IPS DF 6.9 (cell line): Measurements from ENCODE around the gene PDX1.
"Not testable (repeated sequence)": the region's sequence is repeated elsewhere in the genome, so short reads cannot be mapped to it uniquely, and the experiment has no call there.

Source experiments
- DNase-seq: peaks from one replicate; pipeline ENCODE4 v3.0.0-alpha.2; 2013; ENCODE audit warnings: low read depth, low spot score
- H3K27ac ChIP-seq: one replicate; pipeline ENCODE4 v1.5.1; 2013; ENCODE audit warnings: low read length, control low read depth
- H3K27me3 ChIP-seq: 2 replicates; pipeline ENCODE4 v1.6.1; 2013; ENCODE audit warnings: mild to moderate bottlenecking, low read length; ENCODE audit not compliant: control insufficient read depth, insufficient read depth
- H3K36me3 ChIP-seq: 2 replicates; pipeline ENCODE4 v1.6.1; 2013; ENCODE audit warnings: low read length; ENCODE audit not compliant: control insufficient read depth, insufficient read depth
- H3K4me1 ChIP-seq: 2 replicates; pipeline ENCODE4 v1.6.1; 2013; ENCODE audit warnings: low read length; ENCODE audit not compliant: control insufficient read depth, insufficient read depth
- H3K4me3 ChIP-seq: 2 replicates; pipeline ENCODE4 v1.5.1; 2013; ENCODE audit warnings: mild to moderate bottlenecking, low read length
- H3K9me3 ChIP-seq: 2 replicates; pipeline ENCODE4 v1.6.1; 2013; ENCODE audit warnings: low read length, inconsistent platforms; ENCODE audit not compliant: control insufficient read depth, insufficient read depth
- WGBS: extraction: QIAGEN DNeasy Blood & Tissue Kit; methylation state at CpG from one replicate; pipeline ENCODE4 v1.1.7; 2013; ENCODE audit warnings: mixed read lengths, missing lambda C conversion rate; ENCODE audit not compliant: insufficient read length, insufficient coverage; 5-methylcytosine and 5-hydroxymethylcytosine counted together

The PDX1 gene

DNA sequence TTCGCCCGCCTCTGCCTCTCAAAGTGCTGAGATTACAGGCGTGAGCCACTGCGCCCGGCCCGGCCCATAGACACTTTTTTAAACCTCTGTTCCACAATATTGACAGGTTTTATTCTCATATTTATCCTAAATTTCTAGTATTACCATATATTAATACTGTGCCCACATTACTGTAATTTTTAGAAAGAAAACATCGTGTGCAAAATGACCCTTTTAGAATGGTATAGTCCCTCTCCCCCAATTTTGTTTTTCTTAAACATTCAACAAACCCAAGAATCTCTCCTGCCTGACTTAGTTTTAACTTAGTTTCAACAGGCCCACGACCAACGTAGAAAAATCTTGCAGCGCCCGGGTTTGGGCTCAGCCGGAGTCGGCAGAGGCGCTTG lies 40.2 kb downstream of the PDX1 start:
- no CpG with 5 or more reads among the region's 14 CpGs for WGBS
- H3K36me3 ChIP-seq = no peaks in the 10 kb centered on the region
- no peaks in the 10 kb centered on the region for H3K9me3 ChIP-seq
- no peak for DNase-seq
- H3K27me3 ChIP-seq = peaks cover 86% of the 10 kb centered on the region
- H3K4me1 ChIP-seq = peaks cover 5% of the 10 kb centered on the region; the same call in 1 of the 2 replicates
- no peak overlapping the region for H3K27ac ChIP-seq
- H3K4me3 ChIP-seq = no peak overlapping the region

DNA sequence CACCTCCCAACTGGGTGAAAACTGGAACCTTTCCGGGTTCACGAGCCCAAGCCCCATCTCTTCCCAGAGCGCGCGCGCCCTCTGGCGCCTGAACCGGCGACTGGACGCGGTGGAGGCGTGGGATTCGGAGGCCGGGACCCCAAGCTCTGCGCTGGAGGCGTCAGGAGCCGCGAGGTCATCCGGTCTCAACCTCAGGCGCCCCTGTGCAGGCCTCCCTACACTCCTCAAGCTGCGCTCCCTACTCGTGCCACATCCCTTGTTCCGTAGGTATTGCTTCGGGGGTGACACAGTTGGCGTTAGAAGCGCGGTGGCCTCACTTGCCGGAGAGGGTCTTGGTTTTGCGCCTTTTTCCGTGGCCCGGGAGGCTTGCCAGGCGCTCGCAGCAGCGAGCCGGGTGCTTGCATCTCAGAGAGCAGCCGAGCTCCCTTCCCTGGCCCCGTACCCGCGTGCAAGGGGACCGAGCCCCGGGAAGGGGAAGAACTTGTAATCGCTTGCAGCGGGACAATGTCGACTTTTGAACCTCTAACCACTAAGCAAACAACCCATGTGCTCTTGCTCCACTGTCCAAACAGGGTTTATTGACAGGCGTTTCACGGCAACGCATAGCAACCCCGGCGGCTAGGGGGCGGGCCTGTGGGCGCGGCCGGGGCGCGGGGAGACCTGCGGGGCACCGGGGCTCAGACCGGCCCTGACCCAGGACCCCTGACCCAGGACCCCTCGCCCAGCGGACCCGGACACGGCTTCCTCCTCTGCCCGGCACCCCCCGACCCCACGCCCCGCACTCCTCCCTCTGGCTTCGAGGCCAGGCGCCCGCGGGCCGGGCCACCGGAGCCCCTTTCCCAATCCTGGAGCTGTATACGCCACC lies 40.8 kb downstream of the PDX1 start:
- no peak overlapping the region for H3K27ac ChIP-seq
- DNase-seq = no peak

DNA sequence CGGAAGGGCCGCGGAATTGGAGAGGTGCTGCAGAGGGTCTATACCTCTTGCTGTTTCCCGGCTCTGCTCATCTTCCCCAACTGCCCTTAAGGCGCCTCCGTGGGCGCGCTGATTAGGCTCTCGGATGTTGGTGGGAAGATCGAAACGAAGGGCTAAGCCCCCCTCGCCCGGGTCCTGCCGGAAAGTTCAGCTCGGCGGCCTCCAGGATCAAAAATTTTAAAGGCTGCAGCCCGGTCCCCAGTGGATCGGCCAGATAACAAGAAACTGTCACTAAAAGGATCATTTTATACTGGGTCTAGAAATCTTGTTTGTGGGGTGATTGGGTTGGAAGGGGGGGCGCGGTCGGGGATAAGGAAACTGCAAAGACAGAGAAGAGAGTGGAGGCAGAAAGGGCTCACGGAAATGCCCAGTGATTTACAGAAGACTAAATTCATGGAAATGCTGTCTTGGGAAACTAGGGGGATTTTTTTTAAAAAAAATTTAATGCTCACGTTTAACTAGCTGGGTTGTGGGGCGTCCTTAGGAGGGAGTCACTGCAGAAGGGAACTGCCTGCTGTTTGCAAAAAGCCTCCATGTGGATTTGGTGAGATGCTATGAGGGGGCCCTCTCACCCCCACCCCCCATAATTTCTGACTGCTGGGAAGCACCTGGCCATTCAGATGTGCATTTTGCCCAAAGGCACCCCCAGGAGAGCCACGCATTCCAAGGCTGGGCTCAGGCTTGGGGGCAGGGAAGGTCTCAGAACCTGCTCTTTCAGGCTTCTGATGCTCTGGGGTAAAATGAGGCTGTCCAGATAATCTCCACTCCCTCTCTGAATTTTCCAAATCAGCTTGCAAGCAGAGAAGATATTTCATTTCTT lies 41.7 kb downstream of the PDX1 start:
- Histone ChIP-seq H3K27me3 (peaks cover 87% of the 10 kb centered on the region), H3K4me3 (no peak overlapping the region), H3K9me3 (no peaks in the 10 kb centered on the region), H3K27ac (no peak overlapping the region), H3K4me1 (peaks cover 10% of the 10 kb centered on the region), H3K36me3 (no peaks in the 10 kb centered on the region)
- WGBS = no CpG with 5 or more reads among the region's 25 CpGs
- DNase-seq = no peak

More for the DNA sequence above, 40.8 kb downstream of the PDX1 start:
- H3K9me3 ChIP-seq = no peaks in the 10 kb centered on the region
- peaks cover 6% of the 10 kb centered on the region; the same call in 1 of the 2 replicates for H3K4me1 ChIP-seq
- H3K36me3 ChIP-seq = no peaks in the 10 kb centered on the region
- 0 out of 2 replicates have a peak overlapping the region, but pooled peaks have one; percentile 2 for H3K4me3 ChIP-seq
- WGBS = no CpG with 5 or more reads among the region's 73 CpGs
- peaks cover 89% of the 10 kb centered on the region for H3K27me3 ChIP-seq

DNA sequence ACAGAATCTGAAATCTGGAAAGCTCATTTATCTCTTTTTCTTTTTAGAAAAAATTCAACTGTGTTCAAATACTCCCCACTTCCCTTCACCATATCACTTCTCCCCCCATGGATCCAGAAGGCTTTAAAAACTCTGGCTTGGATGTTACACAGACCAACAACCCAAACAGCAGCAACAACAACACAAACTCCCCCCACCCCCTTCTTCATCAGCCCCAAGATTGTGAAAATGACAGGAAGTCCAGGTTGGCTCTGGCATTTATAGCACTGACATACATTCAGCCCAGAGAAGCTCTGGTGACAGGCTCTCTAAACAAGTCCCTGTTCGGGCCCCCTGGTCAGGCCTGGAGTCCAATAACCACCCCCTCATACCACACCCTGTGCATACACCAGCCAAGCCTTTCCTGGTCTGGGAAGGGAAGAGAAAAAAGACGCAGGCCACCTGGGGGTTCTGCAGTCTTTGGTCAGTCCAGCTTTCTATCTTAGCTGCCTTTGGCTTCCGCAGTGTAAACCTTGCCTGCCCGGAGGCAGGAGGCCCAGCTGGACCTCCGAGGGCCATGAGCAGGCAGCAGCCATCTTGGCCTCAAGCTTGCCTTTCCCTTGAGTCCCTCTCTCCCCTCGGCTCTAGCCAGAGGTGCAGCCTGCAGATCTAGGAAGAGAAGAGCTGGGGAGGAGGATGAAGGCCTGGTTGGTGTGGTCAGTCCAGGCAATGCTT lies 42.5 kb downstream of the PDX1 start:
- Histone ChIP-seq H3K27me3 (peaks cover 87% of the 10 kb centered on the region), H3K36me3 (no peaks in the 10 kb centered on the region), H3K4me1 (peaks cover 10% of the 10 kb centered on the region), H3K27ac (no peak overlapping the region), H3K9me3 (no peaks in the 10 kb centered on the region), H3K4me3 (no peak overlapping the region)
- no peak for DNase-seq
- no CpG with 5 or more reads among the region's 6 CpGs for WGBS

DNA sequence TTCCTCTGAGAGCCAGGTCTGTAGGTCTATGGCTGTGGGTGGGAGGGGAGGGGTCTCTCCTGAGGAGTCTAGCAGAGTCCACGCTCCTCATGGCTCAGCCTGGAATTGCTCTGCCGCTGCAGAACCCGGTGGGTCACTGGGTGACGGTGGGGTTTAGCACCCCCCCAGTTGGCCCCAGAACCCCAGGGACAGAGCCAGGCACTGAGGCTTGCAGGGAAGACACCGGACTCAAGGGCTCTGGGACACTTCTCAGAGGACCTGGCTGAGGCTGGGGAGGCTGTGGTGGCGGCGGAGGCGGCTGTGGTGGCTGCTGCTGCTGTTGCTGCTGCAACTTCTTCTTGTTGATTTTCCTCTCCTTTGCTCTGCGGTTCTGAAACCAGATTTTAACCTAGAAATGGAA lies 43.2 kb downstream of the PDX1 start:
- Histone ChIP-seq H3K9me3 (no peaks in the 10 kb centered on the region), H3K4me3 (no peak overlapping the region), H3K27me3 (peaks cover 88% of the 10 kb centered on the region), H3K4me1 (peaks cover 10% of the 10 kb centered on the region), H3K36me3 (no peaks in the 10 kb centered on the region), H3K27ac (no peak overlapping the region)
- DNase-seq = no peak
- no CpG with 5 or more reads among the region's 9 CpGs for WGBS

DNA sequence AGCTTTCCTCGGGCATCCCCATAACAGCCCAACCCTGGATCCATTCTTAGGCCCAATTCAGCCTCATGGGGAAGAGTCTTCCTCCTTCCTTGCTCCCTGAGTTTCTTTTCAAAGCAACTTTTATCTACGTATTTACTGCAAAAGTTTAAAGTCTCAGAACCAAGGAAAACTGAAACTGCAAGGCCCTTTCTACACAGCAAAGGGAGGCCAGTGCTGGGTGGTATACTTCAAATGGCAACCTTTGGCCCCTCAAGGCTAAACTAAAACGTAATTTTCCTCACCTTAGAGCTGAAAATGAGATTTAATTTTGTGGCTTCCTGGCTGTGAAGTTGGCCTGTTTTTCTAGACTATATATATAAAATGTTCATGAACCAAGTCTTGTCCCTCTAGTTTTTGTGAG lies 43.7 kb downstream of the PDX1 start:
- no peak for DNase-seq
- no peaks in the 10 kb centered on the region for H3K36me3 ChIP-seq
- H3K4me3 ChIP-seq = no peak overlapping the region
- WGBS = no CpG with 5 or more reads among the region's 3 CpGs
- H3K27me3 ChIP-seq = peaks cover 89% of the 10 kb centered on the region
- no peak overlapping the region for H3K27ac ChIP-seq
- peaks cover 12% of the 10 kb centered on the region for H3K4me1 ChIP-seq
- no peaks in the 10 kb centered on the region for H3K9me3 ChIP-seq

DNA sequence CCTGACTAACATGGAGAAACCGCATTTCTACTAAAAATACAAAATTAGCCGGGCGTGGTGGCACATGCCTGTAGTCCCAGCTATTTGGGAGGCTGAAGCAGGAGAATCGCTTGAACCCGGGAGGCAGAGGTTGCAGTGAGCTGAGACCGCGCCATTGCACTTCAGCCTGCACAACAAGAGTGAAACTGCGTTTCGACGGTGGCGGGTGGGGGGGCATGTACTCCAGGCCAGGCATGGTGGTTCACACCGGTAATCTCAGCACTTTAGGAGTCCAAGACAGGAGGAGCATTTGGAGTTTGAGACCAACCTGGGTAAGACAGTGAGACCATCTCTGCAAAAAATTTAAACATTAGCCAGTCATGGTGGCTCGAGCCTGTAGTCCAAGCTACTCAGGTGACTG lies 44.4 kb downstream of the PDX1 start:
- H3K27ac ChIP-seq, H3K9me3 ChIP-seq, H3K36me3 ChIP-seq, H3K4me3 ChIP-seq, DNase-seq: not testable (repeated sequence)
- H3K4me1 ChIP-seq = peaks cover 17% of the 10 kb centered on the region
- WGBS = no CpG with 5 or more reads among the region's 13 CpGs
- H3K27me3 ChIP-seq = peaks cover 89% of the 10 kb centered on the region

DNA sequence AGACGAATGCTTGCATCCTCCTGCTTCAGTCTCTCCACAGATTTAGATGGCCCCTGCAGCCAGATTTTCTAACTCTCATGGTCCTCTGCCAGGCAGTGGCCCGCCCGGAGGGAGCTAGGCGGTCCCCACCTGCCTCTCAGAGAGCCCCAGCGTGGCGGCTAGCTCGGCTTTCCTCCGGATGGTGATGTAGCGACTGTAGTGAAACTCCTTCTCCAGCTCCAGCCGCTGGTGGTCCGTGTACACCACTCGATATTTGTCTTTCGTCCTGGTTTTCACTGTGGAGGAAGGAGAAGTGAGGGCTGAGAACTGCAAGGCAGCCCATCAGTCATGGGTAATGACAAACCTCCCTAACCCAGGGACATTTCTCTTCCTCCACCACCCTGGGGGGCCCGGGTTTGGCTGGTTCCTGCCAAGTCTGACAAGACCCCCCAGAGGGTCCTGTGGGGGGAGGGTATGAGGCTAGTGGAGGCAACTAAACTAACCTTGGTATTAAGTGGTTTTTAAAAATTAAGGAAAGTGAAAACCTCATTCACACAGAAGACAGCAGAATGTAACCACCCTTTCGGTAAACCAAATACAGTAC lies 45.0 kb downstream of the PDX1 start:
- Histone ChIP-seq H3K4me3 (no peak overlapping the region), H3K27ac (no peak overlapping the region), H3K27me3 (peaks cover 88% of the 10 kb centered on the region), H3K9me3 (no peaks in the 10 kb centered on the region), H3K36me3 (no peaks in the 10 kb centered on the region), H3K4me1 (peaks cover 17% of the 10 kb centered on the region)
- no CpG with 5 or more reads among the region's 15 CpGs for WGBS
- DNase-seq = no peak

DNA sequence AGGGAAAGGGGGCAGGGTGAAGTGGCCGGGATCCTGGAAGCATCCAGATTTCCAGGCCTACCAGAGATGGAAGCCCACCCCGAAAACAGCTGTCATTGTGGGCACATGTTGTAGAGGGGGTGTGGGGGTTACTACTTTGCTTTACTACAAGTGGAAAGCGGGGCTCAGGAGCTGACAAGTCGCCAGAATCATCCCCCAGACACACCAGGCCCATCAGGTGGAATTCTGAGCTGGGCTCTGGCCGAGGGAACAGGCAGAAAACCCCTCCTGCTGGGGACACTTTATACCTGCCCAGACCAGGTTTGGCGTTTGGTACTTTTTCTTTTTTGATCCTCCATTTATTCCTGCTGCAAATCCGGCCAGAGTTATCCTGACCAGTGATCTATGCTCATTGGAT lies 45.5 kb downstream of the PDX1 start:
- no CpG with 5 or more reads among the region's 7 CpGs for WGBS
- Histone ChIP-seq H3K4me1 (peaks cover 17% of the 10 kb centered on the region), H3K27me3 (peaks cover 89% of the 10 kb centered on the region), H3K4me3 (no peak overlapping the region), H3K36me3 (no peaks in the 10 kb centered on the region), H3K9me3 (no peaks in the 10 kb centered on the region), H3K27ac (no peak overlapping the region)
- DNase-seq = no peak
